Measurements from ENCODE around the gene LDLRAD3.

- TF ChIP-seq PKNOX1 (IDR thresholded peaks at IDR 0.05) (no peak), BHLHE40 (IDR thresholded peaks at IDR 0.05; ENCODE audit: borderline replicate concordance) (no peak), L3MBTL2 (conservative IDR thresholded peaks at IDR 0.05) (no peak), SUZ12 (IDR thresholded peaks at IDR 0.05) (no peak)
Measured at GRCh38 chr11:36107547-36107946, 163.7 kb downstream of the LDLRAD3 start.

Data from HEK293T (cell line).